A673 (cell line): ENCODE measurements around the gene FHIP2A. TPM values are rescaled to one million over a fixed set of nuclear protein-coding genes. Genes with fewer than 3 reads are reported as not detected.

Experiments
- BruUV-seq: library from RNA; stranded (reverse); fragments of 400-500 nt; replicated peaks from 2 replicates; lab custom pipeline; 2021; lab: Mats Ljungman, UMichigan
- CTCF ChIA-PET: fragments of 300-600 bp; sonication (Branson Sonifier 250); formaldehyde crosslinking; loops from one replicate; lab custom pipeline; 2022; ENCODE audit warnings: antibody characterized with exemption; lab: Charles Lee
- POLR2A ChIA-PET: fragments of 300-600 bp; sonication (Branson Sonifier 250); formaldehyde crosslinking; loops from one replicate; lab custom pipeline; 2022; ENCODE audit warnings: antibody characterized with exemption; ENCODE audit not compliant: low non-redundant PET; lab: Charles Lee
- DNase-seq: peaks from one replicate; pipeline ENCODE4 v3.0.0-alpha.2; 2015; ENCODE audit warnings: low spot score
- H3K27ac ChIP-seq: fragments of 200-600 bp; sonication (generic); 2 replicates; pipeline ENCODE4 v1.5.1; 2016; ENCODE audit warnings: mixed run types, low read depth, mild to moderate bottlenecking, mixed read lengths, antibody characterized with exemption, low read length; ENCODE audit not compliant: poor library complexity, severe bottlenecking
- H3K27me3 ChIP-seq: fragments of 200-600 bp; sonication (generic); replicated peaks from 2 replicates; pipeline ENCODE4 v1.6.1; 2017; ENCODE audit warnings: mixed run types, low read depth, mild to moderate bottlenecking, mixed read lengths, antibody characterized with exemption, low read length; ENCODE audit not compliant: insufficient read depth, poor library complexity
- H3K36me3 ChIP-seq: fragments of 200-600 bp; sonication (generic); 2 replicates; pipeline ENCODE4 v1.6.1; 2016; ENCODE audit warnings: mixed run types, mild to moderate bottlenecking, mixed read lengths, antibody characterized with exemption, low read length; ENCODE audit not compliant: insufficient read depth, poor library complexity, severe bottlenecking
- H3K4me1 ChIP-seq: fragments of 200-600 bp; sonication (generic); 2 replicates; pipeline ENCODE4 v1.6.1; 2017; ENCODE audit warnings: mixed run types, mild to moderate bottlenecking, mixed read lengths, antibody characterized with exemption, low read length; ENCODE audit not compliant: insufficient read depth, poor library complexity, severe bottlenecking
- H3K4me3 ChIP-seq: fragments of 200-600 bp; sonication (generic); 2 replicates; pipeline ENCODE4 v1.5.1; 2016; ENCODE audit warnings: low read depth, mixed run types, mild to moderate bottlenecking, mixed read lengths, low read length; ENCODE audit not compliant: poor library complexity, severe bottlenecking
- H3K9me3 ChIP-seq: fragments of 200-600 bp; sonication (generic); 2 replicates; pipeline ENCODE4 v1.6.1; 2016; ENCODE audit warnings: mixed run types, low read depth, mild to moderate bottlenecking, mixed read lengths, antibody characterized with exemption, low read length; ENCODE audit not compliant: poor library complexity, severe bottlenecking
- EZH2 ChIP-seq: fragments of 200-600 bp; sonication (generic); IDR thresholded peaks from 2 replicates; pipeline ENCODE4 v1.6.1; 2017; ENCODE audit warnings: borderline replicate concordance, low read depth, mild to moderate bottlenecking, mixed read lengths, antibody characterized with exemption, low read length; ENCODE audit not compliant: poor library complexity, severe bottlenecking
- intact Hi-C: fragments of 100-400 bp; cut with micrococcal nuclease; formaldehyde crosslinking; loops from one replicate; pipeline ENCODE4 v1.10.0; 2022; ENCODE audit not compliant: unreplicated experiment
- total RNA-seq: library from RNA; stranded (reverse); gene quantifications from 2 replicates; pipeline ENCODE4 v1.2.3, GENCODE V29; 2021
- TF ChIP-seq, protein P1 (sequence below): fragments of 300-800, 200-600 bp; sonication (generic); conservative IDR thresholded peaks from 2 replicates; pipeline ENCODE4 v1.5.1; 2017; ENCODE audit warnings: low read depth, mild to moderate bottlenecking, antibody characterized with exemption, low read length, moderate library complexity, mixed read lengths

The FHIP2A gene
- total RNA-seq, 1 experiment from 2014 or later: 14.4 TPM

DNA sequence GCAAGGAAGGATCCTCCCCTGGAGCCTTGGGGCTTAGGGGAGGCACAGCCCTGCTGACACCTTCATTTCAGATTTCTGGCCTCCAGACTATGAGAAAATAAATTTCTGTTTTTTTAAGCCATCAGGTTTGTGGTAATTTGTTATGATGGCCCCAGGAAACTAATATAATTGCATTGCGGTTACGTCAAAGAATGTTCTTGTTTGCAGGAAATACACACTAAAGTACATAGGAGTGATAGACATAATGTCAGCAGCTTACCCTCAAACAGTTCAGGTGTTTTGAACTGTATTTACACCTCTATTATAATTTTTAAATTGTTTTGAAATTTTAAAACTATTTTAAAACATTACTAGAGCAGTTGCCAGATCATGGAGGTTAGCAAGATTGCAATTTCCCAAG is 12.6 kb upstream of the FHIP2A start:
- intact Hi-C loops: no loop called here
- POLR2A ChIA-PET: no interaction called here
- CTCF ChIA-PET: no interaction called here

DNA sequence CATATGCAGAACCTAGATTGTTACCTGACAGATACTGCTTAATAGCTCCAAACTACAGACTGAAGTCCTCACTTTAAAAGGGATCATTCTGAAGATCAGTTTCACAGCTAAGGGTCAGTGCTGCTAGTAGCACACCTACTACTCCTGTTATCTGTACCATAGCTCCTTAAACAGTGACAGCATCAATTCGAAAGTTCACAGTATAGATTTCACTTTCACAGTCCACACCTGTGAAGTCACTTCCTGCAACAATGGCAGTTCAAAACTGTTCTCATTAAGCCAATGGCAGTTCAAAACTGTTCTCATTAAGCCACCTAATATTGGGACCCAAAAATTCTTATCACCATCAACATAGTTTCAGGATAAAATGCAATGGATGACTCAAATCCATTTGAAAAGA is 10.7 kb upstream of the FHIP2A start:
- Histone ChIP-seq H3K4me1 (no peaks in the 10 kb centered on the region), H3K27ac (no peak overlapping the region), H3K36me3 (no peaks in the 10 kb centered on the region), H3K27me3 (no peaks in the 10 kb centered on the region), H3K4me3 (no peak overlapping the region), H3K9me3 (no peaks in the 10 kb centered on the region)
- intact Hi-C loops: no loop called here
- no TSS peak for BruUV-seq
- TF ChIP-seq, protein P1, sequence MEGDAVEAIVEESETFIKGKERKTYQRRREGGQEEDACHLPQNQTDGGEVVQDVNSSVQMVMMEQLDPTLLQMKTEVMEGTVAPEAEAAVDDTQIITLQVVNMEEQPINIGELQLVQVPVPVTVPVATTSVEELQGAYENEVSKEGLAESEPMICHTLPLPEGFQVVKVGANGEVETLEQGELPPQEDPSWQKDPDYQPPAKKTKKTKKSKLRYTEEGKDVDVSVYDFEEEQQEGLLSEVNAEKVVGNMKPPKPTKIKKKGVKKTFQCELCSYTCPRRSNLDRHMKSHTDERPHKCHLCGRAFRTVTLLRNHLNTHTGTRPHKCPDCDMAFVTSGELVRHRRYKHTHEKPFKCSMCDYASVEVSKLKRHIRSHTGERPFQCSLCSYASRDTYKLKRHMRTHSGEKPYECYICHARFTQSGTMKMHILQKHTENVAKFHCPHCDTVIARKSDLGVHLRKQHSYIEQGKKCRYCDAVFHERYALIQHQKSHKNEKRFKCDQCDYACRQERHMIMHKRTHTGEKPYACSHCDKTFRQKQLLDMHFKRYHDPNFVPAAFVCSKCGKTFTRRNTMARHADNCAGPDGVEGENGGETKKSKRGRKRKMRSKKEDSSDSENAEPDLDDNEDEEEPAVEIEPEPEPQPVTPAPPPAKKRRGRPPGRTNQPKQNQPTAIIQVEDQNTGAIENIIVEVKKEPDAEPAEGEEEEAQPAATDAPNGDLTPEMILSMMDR: no peak
- no peak for TF ChIP-seq EZH2
- ChIA-PET CTCF (no interaction called here), POLR2A (no interaction called here)
- DNase-seq: no peak

More for the DNA sequence above, 12.6 kb upstream of the FHIP2A start:
- H3K4me1 ChIP-seq: no peaks in the 10 kb centered on the region
- no peak overlapping the region for H3K4me3 ChIP-seq
- H3K36me3 ChIP-seq: no peaks in the 10 kb centered on the region
- H3K27me3 ChIP-seq: no peaks in the 10 kb centered on the region
- DNase-seq: no peak
- no peaks in the 10 kb centered on the region for H3K9me3 ChIP-seq
- no peak overlapping the region for H3K27ac ChIP-seq
- no TSS peak for BruUV-seq
- no peak for TF ChIP-seq EZH2
- TF ChIP-seq, protein P1: no peak

DNA sequence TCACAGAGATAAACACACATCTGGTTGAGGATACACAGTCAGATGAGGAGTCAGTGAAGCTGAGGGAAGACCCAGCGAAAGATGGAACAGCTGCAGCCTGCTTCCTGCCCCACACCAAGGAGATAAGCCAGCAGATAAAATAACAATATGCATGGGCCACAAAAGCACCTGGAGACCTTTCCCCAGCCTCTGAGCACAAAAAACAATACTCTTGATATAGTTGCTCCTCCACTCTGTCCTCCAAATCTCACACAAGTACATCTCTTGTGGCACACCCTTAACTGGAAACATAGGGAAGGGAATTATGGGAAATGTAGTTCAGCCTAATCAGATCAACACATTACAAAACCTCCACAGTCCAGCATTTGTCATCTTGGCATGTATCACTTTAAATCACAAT is 9.7 kb upstream of the FHIP2A start:
- BruUV-seq: no TSS peak
- no peak for TF ChIP-seq EZH2
- TF ChIP-seq, protein P1: no peak
- CTCF ChIA-PET: no interaction called here

More for the DNA sequence above, 9.7 kb upstream of the FHIP2A start:
- intact Hi-C loops: no loop called here
- DNase-seq: no peak
- Histone ChIP-seq H3K27ac (no peak overlapping the region), H3K4me3 (no peak overlapping the region), H3K36me3 (no peaks in the 10 kb centered on the region), H3K4me1 (no peaks in the 10 kb centered on the region), H3K27me3 (no peaks in the 10 kb centered on the region), H3K9me3 (no peaks in the 10 kb centered on the region)
- POLR2A ChIA-PET: no interaction called here
